SU-DHL-6 (cell line): ENCODE data around the gene FAM107B.

Experiments used
- EZH2phosphoT487 ChIP-seq: fragments of 200-600 bp; sonication (generic), shearing (Covaris generic); conservative IDR thresholded peaks from 2 replicates; pipeline ENCODE4 v1.6.1; 2018; ENCODE audit warnings: mild to moderate bottlenecking, antibody characterized with exemption, low read length, moderate library complexity, mixed read lengths
- TF ChIP-seq, protein P1 (sequence below): fragments of 200-600 bp; sonication (generic); IDR thresholded peaks from one replicate; pipeline ENCODE4 v1.5.1; 2017; ENCODE audit warnings: antibody characterized with exemption, mild to moderate bottlenecking, low read length, moderate library complexity; ENCODE audit not compliant: insufficient read depth, poor library complexity, severe bottlenecking

DNA sequence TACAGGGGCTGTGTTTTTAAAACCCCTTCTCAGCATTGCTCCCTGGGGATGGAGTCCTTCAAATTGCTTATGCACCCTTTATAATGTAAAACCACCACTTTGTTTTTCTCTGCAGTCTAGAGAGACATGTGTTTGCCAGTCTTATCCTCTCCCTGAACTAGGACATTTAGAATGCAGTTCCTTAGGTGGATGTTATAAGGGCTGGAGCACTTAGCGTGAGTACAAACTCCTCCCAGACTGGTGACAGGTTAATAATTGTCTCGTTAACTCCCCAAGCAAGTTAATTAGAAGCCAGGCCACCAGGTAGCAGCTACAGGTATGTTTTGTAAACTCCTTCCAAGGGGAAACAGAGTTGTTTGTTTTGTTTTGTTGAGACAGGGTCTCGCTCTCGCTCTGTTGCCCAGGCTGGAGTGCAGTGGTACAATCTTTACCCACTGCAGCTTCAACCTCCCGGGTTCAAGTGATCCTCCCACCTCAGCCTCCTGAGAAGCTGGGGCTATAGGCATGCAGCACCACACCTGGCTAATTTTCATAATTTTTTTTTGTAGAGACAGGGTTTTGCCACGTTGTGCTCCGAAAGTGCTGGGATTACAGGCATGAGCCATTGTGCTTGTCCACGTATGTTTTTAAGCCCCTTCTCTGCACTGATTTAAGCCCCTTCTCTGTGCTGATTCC, 100.2 kb downstream of the FAM107B start:
- TF ChIP-seq, protein P1, sequence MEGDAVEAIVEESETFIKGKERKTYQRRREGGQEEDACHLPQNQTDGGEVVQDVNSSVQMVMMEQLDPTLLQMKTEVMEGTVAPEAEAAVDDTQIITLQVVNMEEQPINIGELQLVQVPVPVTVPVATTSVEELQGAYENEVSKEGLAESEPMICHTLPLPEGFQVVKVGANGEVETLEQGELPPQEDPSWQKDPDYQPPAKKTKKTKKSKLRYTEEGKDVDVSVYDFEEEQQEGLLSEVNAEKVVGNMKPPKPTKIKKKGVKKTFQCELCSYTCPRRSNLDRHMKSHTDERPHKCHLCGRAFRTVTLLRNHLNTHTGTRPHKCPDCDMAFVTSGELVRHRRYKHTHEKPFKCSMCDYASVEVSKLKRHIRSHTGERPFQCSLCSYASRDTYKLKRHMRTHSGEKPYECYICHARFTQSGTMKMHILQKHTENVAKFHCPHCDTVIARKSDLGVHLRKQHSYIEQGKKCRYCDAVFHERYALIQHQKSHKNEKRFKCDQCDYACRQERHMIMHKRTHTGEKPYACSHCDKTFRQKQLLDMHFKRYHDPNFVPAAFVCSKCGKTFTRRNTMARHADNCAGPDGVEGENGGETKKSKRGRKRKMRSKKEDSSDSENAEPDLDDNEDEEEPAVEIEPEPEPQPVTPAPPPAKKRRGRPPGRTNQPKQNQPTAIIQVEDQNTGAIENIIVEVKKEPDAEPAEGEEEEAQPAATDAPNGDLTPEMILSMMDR = no peak
- no peak for TF ChIP-seq EZH2phosphoT487
